GM04503 (cell line): ENCODE results near the gene AMDHD1.
"Not testable (repeated sequence)": the region's sequence is repeated elsewhere in the genome, so short reads cannot be mapped to it uniquely, and the experiment has no call there.

Source experiments
- DNase-seq: peaks from one replicate; pipeline ENCODE4 v3.0.0-alpha.2; 2012; ENCODE audit warnings: low read depth

Gene AMDHD1

DNA sequence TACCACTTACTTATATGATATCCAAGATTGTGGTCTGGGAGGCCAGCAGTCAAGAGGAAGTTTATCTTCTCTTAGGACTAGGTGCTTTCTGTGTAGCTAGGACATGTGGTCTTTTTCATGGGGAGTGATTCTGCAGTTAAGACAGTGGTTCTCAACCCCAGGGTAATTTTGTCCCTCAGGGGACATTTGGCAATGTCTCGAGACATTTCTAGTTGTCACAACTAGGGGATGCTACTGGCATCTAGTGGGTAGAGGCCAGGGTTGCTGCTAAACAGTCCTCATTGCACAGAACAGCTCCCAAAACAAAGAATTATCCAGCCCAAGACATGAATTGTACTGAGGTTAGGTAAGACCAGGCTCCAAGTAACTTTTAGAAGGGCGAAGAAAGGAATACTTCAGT, 20.0 kb downstream of the AMDHD1 start:
- no peak for DNase-seq

- DNase-seq: no peak
Observed at GRCh38 chr12:95966287-95966870, 23.2 kb downstream of the AMDHD1 start.

- no peak for DNase-seq
Observed at GRCh38 chr12:95967301-95967700, 24.2 kb downstream of the AMDHD1 start.

- not testable (repeated sequence) for DNase-seq
Observed at GRCh38 chr12:95969116-95969515, 26.0 kb downstream of the AMDHD1 start.

GRCh38 chr12:95970905-95971304, 27.8 kb downstream of the AMDHD1 start:
- no peak for DNase-seq

DNA sequence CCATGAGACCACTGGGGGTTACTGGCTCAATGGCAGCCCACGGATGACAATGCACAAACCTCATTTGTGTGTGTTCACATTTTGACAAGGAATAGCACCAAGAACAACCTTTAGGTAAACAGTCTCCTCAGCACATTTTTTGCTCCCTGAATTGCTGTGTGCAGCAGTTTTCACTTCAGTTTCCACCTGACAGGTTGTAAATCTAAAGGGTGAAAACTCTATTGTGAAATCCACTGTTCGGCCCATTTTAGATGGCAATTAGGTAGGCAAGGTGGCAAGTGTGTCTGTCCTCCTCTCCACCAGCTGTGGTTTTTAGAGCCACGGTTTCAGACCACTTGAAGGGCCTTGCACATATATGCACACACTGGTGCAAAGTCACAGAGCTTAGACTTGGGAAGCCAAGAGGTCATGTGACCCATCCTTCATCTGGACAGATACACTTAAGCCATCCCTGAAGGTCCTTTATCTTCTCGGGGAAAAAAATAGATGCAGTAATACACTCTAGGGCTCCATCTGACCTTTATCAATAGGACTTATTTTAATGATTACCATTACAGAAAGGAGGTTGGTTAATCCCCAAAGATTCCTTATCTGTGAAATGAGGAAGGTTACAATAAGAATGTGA, 29.8 kb downstream of the AMDHD1 start:
- DNase-seq: no peak

DNA sequence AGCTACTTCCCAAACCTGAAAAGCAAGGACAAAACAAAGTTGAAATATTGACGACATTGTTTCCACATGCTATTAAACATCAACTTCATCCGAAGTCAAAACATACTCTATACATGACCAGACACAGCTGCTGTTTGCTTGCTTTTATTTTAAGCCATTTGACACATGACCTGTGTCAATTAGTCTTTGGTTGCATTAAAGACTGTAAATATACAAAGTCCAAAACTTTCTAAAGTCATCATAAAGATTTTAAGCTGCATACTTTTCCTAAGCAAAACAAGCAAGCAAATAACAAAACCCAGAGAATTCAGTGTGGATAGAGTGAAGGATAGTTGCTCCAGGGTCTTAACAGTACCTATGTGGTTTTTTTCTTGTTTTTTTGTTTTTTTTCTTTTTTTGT, 31.2 kb downstream of the AMDHD1 start:
- DNase-seq: no peak

DNA sequence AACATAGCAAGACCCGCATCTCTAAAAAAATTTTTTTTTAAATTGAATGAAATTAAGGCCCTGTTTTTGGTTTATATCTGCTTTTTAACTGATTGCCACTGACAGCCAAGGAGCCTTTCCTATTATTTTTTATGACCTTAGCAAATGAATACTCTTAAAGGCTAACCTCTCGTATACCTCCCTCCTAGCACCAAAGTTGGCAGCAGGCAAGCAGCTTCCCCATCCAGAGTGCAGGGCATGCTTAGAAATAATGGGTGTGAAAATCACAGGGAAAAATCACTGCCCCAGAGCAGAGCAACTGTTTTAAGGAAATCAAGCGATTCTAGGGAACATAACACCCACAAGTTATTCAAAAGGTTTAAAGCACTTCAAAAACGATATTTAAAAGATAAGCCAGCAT, 32.4 kb downstream of the AMDHD1 start:
- DNase-seq: no peak

GRCh38 chr12:95976416-95976832, 33.3 kb downstream of the AMDHD1 start:
- no peak for DNase-seq

- no peak for DNase-seq
Observed at GRCh38 chr12:95977764-95978305, 34.7 kb downstream of the AMDHD1 start.

DNA sequence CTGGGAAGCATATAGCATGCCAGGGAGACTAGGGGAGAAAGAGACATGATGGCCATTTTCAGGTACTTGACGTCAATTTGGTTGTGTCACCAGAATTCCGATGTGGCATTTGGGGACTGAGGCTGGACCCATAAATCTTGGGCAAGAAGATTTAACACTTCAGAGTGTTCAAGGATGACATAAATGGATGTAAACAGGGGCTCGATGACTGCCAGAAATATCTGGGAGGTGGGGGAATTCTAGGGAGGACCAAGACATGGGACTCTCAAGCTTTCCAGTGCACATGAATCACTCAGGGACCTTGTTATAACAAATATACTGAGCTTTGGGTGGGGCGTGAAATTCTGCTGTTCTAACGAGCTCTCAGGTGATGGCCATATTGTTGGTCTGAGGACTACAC, 35.2 kb downstream of the AMDHD1 start:
- no peak for DNase-seq

DNA sequence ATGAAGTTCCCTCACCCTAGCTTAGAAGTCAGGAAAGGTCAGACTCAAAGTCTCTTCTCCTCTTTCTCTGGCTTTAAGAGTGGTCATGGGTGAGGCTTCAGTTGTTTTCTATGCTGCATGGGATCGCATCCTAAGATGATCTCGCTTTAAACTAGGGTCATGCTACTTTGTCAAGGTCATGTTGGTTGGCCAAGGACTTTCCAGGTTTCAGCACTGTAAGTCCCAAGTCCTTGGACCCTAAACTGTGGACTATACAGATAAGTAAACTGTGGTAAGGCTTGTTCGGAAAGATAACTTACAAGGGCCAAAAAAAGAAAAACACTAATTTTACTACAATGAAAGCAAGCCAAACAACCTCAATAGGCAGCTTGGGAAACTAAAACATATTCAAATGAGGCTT, 35.6 kb downstream of the AMDHD1 start:
- DNase-seq: no peak

- no peak for DNase-seq
Observed at GRCh38 chr12:95980437-95980836, 37.3 kb downstream of the AMDHD1 start.

DNA sequence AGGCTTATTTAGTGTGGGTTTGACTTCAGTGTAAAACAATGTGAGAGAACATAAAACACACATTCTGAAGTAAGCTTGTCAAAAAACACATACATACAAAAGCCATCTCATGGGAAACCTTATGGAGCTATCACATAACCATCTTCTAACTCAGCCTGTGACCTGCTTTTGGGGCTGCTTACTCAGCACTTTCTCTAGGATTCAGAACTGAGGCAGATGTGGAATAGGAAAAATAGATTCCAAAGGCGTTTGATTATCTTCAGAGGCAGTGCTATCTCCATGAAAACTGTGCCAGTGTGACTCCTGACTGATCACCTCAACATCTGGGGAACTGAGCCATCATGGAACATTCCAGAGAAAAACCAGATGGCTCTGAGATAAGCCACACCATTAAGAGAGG, 39.5 kb downstream of the AMDHD1 start:
- DNase-seq: no peak

DNA sequence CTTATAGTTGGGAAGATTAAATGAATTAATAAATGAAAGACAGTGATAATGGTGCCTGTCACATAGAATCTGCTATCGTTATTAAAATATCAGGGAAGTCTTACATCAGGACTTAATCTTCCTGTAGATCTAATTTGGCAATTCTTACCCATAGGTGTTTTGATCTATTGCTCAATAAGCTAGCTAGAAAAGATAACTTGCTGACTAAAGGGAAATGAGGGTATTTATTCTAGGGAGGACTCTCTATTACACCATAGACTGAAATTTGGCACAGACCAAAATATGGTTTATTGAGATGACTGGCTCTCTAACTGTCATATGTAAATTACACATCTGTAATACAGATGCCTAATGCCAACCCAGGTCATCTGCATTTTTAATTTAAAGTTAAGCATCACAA, 41.6 kb downstream of the AMDHD1 start:
- no peak for DNase-seq

- no peak for DNase-seq
Observed at GRCh38 chr12:95986635-95987570, 43.8 kb downstream of the AMDHD1 start.

- no peak for DNase-seq
Observed at GRCh38 chr12:95988506-95989275, 45.6 kb downstream of the AMDHD1 start.

DNA sequence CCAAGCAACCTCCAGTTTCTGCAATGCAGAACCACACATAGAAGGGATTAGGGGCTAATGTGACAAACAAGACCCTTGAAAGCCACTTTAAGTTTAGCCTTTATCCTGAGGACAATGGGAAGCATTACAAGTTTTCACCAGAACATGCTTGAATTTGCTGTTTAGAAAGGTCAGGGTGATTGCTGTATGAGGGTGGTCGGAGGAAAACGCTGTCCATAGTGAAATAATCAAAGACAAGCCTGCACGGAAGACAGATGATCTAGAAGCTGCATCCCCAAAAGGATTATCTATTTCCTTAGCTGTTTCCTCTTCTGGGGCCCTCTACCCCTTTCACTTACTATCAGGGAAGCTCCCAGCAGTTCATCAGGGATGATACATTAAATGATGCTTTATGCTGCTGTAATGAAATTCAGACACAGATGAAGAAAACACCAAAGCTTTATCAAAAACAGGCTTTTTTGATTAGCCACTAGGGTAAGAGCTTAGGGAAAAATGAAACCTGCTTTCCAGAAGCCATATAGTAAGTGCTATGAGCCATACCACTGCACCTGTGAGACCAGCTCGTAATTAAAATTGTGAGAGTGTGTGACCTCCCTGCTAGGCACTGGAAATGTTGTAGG, 46.5 kb downstream of the AMDHD1 start:
- no peak for DNase-seq

DNA sequence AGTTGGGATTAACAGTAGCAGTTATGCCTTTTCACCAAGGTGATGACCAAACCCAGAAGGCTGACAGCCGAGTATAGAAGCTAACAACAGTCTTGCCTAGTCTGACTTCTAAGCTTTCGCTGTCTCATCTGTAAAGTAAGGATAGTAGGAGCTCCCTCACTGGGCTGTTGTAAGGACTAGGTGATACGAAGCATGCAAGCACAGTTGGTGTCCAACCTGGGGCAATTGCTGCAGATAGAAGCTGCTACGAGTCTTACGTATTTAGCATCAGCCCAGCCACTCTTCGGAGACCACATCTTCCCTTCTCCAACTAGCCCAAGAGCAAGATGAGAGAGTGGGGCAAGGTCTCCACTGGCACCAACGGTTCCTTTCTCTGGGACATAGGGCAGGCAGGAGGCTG, 47.0 kb downstream of the AMDHD1 start:
- DNase-seq: no peak

GRCh38 chr12:95993907-95994306, 50.8 kb downstream of the AMDHD1 start:
- DNase-seq: no peak

DNA sequence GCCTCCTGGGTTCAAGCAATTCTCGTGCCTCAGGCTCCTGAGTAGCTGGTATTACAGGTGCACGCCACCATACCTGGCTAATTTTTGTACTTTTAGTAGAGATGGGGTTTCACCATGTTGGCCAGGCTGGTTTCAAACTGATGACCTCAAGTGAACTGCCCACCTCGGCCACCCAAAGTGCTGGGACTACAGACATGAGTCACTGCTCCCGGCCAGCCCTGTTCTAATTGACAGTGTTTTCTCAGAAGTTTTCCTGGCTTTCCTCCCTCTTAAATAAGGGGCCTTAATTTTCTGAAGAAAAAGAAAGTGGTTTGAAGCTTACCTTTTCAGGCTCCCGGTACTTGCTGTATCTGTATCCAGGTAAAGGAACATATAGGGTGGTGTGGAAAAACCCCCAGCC, 51.3 kb downstream of the AMDHD1 start:
- DNase-seq: no peak
